Measurements from ENCODE around the gene CELSR3. TPM values are rescaled to one million over a fixed set of nuclear protein-coding genes. Genes with fewer than 3 reads are reported as not detected.

Gene CELSR3
- total and polyA plus RNA-seq, 4 donors, result 0.16 to 0.37 (median 0.26) TPM

GRCh38 chr3:48617559-48617958 lies 45.1 kb downstream of the CELSR3 start (continued):
- no peak for TF ChIP-seq RXRA (IDR thresholded peaks at IDR 0.05)

DNA sequence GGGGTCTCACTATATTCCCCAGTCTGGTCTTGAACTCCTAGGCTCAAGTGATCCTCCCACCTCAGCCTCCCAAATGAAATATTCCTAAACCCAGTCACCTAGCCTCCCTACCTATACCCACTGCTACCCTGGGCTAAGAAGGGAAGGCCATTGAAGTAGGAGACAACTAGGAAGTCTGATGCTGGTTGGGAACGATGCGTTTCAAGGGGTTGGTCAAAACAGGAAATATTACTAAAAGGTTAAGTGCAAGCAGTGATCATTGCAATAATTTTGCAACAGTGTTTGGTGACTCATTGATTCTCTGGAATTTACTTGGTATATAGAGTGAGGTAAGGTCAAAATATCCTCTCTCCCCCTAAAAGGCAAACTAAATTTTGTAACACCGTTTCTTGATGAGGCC lies 48.6 kb downstream of the CELSR3 start:
- Histone ChIP-seq H3K9ac (ENCODE audit: low read depth in 1 of 2, low read length in 2 of 2) (no peak overlapping the region), H3K27ac (ENCODE audit: low read depth in 1 of 2, low read length in 2 of 2) (no peak overlapping the region), H3K4me3 (ENCODE audit: low read depth in 1 of 3, low read length in 3 of 3) (no peak overlapping the region), H3K4me1 (ENCODE audit: control insufficient read depth in 4 of 4, insufficient read depth in 4 of 4, low read length in 3 of 4) (peaks cover 0 to 6% (median 2%) of the 10 kb centered on the region in 4 donors), H3K27me3 (ENCODE audit: control insufficient read depth in 4 of 4, insufficient read depth in 4 of 4, low read length in 3 of 4) (no peaks in the 10 kb centered on the region), H3K9me3 (ENCODE audit: control insufficient read depth in 4 of 4, low read length in 3 of 4) (peaks cover 2 to 5% (median 4%) of the 10 kb centered on the region in 4 donors), H3K36me3 (ENCODE audit: control insufficient read depth in 4 of 4, insufficient read depth in 3 of 4, low read depth in 1 of 4, low read length in 3 of 4) (no peaks in the 10 kb centered on the region)
- TF ChIP-seq FOXA2 (IDR thresholded peaks at IDR 0.05) (no peak), FOXA1 (IDR thresholded peaks at IDR 0.05) (no peak), HNF4A (conservative IDR thresholded peaks at IDR 0.05) (no peak), REST (IDR thresholded peaks at IDR 0.05) (no peak), YY1 (IDR thresholded peaks at IDR 0.05) (no peak), HNF4G (IDR thresholded peaks at IDR 0.05) (no peak), RAD21 (IDR thresholded peaks at IDR 0.05) (no peak), RXRA (IDR thresholded peaks at IDR 0.05) (no peak), NR2F2 (IDR thresholded peaks at IDR 0.05) (no peak), JUND (IDR thresholded peaks at IDR 0.05) (no peak), GABPA (IDR thresholded peaks at IDR 0.05 in 1 of 2, conservative IDR thresholded peaks at IDR 0.05 in 1 of 2) (no peak), SP1 (IDR thresholded peaks at IDR 0.05) (no peak), EGR1 (IDR thresholded peaks at IDR 0.05; ENCODE audit: low read depth in 2 of 2) (no peak), TAF1 (conservative IDR thresholded peaks at IDR 0.05) (no peak)
- TF ChIP-seq, protein P1, sequence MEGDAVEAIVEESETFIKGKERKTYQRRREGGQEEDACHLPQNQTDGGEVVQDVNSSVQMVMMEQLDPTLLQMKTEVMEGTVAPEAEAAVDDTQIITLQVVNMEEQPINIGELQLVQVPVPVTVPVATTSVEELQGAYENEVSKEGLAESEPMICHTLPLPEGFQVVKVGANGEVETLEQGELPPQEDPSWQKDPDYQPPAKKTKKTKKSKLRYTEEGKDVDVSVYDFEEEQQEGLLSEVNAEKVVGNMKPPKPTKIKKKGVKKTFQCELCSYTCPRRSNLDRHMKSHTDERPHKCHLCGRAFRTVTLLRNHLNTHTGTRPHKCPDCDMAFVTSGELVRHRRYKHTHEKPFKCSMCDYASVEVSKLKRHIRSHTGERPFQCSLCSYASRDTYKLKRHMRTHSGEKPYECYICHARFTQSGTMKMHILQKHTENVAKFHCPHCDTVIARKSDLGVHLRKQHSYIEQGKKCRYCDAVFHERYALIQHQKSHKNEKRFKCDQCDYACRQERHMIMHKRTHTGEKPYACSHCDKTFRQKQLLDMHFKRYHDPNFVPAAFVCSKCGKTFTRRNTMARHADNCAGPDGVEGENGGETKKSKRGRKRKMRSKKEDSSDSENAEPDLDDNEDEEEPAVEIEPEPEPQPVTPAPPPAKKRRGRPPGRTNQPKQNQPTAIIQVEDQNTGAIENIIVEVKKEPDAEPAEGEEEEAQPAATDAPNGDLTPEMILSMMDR (IDR thresholded peaks at IDR 0.05; ENCODE audit: low read depth, low read length, missing input control), result no peak
- TF ChIP-seq, protein P2, sequence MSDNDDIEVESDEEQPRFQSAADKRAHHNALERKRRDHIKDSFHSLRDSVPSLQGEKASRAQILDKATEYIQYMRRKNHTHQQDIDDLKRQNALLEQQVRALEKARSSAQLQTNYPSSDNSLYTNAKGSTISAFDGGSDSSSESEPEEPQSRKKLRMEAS (IDR thresholded peaks at IDR 0.05), result no peak
- TF ChIP-seq, protein P3, sequence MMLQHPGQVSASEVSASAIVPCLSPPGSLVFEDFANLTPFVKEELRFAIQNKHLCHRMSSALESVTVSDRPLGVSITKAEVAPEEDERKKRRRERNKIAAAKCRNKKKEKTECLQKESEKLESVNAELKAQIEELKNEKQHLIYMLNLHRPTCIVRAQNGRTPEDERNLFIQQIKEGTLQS (IDR thresholded peaks at IDR 0.05), result no peak
- TF ChIP-seq, protein P4, sequence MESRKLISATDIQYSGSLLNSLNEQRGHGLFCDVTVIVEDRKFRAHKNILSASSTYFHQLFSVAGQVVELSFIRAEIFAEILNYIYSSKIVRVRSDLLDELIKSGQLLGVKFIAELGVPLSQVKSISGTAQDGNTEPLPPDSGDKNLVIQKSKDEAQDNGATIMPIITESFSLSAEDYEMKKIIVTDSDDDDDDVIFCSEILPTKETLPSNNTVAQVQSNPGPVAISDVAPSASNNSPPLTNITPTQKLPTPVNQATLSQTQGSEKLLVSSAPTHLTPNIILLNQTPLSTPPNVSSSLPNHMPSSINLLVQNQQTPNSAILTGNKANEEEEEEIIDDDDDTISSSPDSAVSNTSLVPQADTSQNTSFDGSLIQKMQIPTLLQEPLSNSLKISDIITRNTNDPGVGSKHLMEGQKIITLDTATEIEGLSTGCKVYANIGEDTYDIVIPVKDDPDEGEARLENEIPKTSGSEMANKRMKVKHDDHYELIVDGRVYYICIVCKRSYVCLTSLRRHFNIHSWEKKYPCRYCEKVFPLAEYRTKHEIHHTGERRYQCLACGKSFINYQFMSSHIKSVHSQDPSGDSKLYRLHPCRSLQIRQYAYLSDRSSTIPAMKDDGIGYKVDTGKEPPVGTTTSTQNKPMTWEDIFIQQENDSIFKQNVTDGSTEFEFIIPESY (IDR thresholded peaks at IDR 0.05), result no peak
- WGBS, result 59% methylated on average over 3 of the region's 3 CpGs
- DNase-seq (ENCODE audit: low spot score), result no peak
